HepG2 (cell line): ENCODE results near the gene MRPL34. TPM values are rescaled to one million over a fixed set of nuclear protein-coding genes. Genes with fewer than 3 reads are reported as not detected.

Source experiments
- ESRRA ChIP-seq: sonication (generic); formaldehyde crosslinking; IDR thresholded peaks from 2 replicates; pipeline ENCODE4 v1.5.1; 2020; ENCODE audit warnings: mild to moderate bottlenecking, low read depth, missing genetic modification reagents
- FOXP4 ChIP-seq: sonication (generic); formaldehyde crosslinking; IDR thresholded peaks from 2 replicates; pipeline ENCODE4 v1.4.0; 2020; ENCODE audit warnings: missing genetic modification reagents
- HIC2 ChIP-seq: sonication (generic); formaldehyde crosslinking; IDR thresholded peaks from 2 replicates; pipeline ENCODE4 v1.9.0; 2022; ENCODE audit warnings: low read depth, missing genetic modification reagents
- HMGXB4 ChIP-seq, 2 experiments: sonication (generic) in 1 of 2; formaldehyde crosslinking in 1 of 2; IDR thresholded peaks; 2 replicates each; pipeline versions ENCODE4 v1.4.0 to v1.6.1; 2018 to 2020; ENCODE audit warnings: missing genetic modification reagents in 2 of 2, borderline replicate concordance in 1 of 2, low read depth in 1 of 2, mild to moderate bottlenecking in 1 of 2, missing biosample characterization in 1 of 2
- HNF4G ChIP-seq, 2 experiments: sonication (generic) in 1 of 2; formaldehyde crosslinking in 1 of 2; IDR thresholded peaks; 2 replicates each; pipeline versions ENCODE4 v1.4.0 to v1.6.1; 2011 to 2020; ENCODE audit warnings: borderline replicate concordance in 2 of 2, low read depth in 2 of 2, mild to moderate bottlenecking in 2 of 2, low read length in 1 of 2, missing genetic modification reagents in 1 of 2, moderate library complexity in 1 of 2
- MAZ ChIP-seq, 2 experiments: sonication (generic) in 1 of 2; formaldehyde crosslinking in 1 of 2; IDR thresholded peaks; 2 replicates each; pipeline versions ENCODE4 v1.5.0 to v1.6.1; 2012 to 2020; ENCODE audit warnings: low read depth in 2 of 2, mild to moderate bottlenecking in 2 of 2, borderline replicate concordance in 1 of 2, improper control_type of control experiment in 1 of 2, low read length in 1 of 2, missing genetic modification reagents in 1 of 2, moderate library complexity in 1 of 2
- NCOA1 ChIP-seq: sonication (generic); formaldehyde crosslinking; IDR thresholded peaks from 2 replicates; pipeline ENCODE4 v1.9.0; 2021; ENCODE audit warnings: missing genetic modification reagents
- REPIN1 ChIP-seq: sonication (generic); formaldehyde crosslinking; IDR thresholded peaks from 2 replicates; pipeline ENCODE4 v1.8.0; 2022; ENCODE audit warnings: missing genetic modification reagents, low read depth, mild to moderate bottlenecking, borderline replicate concordance
- SMAD1 ChIP-seq: sonication (generic); formaldehyde crosslinking; IDR thresholded peaks from 2 replicates; pipeline ENCODE4 v1.4.0; 2020; ENCODE audit warnings: missing genetic modification reagents, low read depth, mild to moderate bottlenecking, borderline replicate concordance
- ZFY ChIP-seq: sonication (generic); formaldehyde crosslinking; IDR thresholded peaks from 2 replicates; pipeline ENCODE4 v1.4.0; 2020; ENCODE audit warnings: missing genetic modification reagents
- ZNF253 ChIP-seq: sonication (generic); formaldehyde crosslinking; IDR thresholded peaks from 2 replicates; pipeline ENCODE4 v1.8.0; 2022; ENCODE audit warnings: mild to moderate bottlenecking, missing genetic modification reagents, borderline replicate concordance
- ZNF292 ChIP-seq: sonication (generic); formaldehyde crosslinking; IDR thresholded peaks from 2 replicates; pipeline ENCODE4 v1.8.1; 2022; ENCODE audit warnings: mild to moderate bottlenecking, low read depth, missing genetic modification reagents, borderline replicate concordance
- ZNF431 ChIP-seq: sonication (generic); formaldehyde crosslinking; IDR thresholded peaks from 2 replicates; pipeline ENCODE4 v1.9.0; 2022; ENCODE audit warnings: missing genetic modification reagents, low read depth, mild to moderate bottlenecking, borderline replicate concordance
- ZNF687 ChIP-seq: sonication (generic); formaldehyde crosslinking; IDR thresholded peaks from 2 replicates; pipeline ENCODE4 v1.5.1; 2020; ENCODE audit warnings: mild to moderate bottlenecking, missing genetic modification reagents, moderate library complexity
- ZNF780A ChIP-seq: sonication (generic); formaldehyde crosslinking; IDR thresholded peaks from 2 replicates; pipeline ENCODE4 v1.8.0; 2022; ENCODE audit warnings: mild to moderate bottlenecking, missing genetic modification reagents, moderate library complexity
- polyA plus RNA-seq, 8 experiments: library from polyadenylated mRNA; depleted of rRNA in 3 of 8; stranded (reverse) in 7 of 8; unstranded in 1 of 8; fragments of >200 nt; fragmentation: Illumina TruSeq in 4 of 8; extraction: Trizol in 4 of 8; gene quantifications; 2 replicates each; pipeline versions ENCODE4 v1.2.1 to v1.2.3, GENCODE V29; 2011 to 2016; ENCODE audit warnings: low read depth in 4 of 8, missing spikeins in 1 of 8, mixed read lengths in 1 of 8; ENCODE audit not compliant: insufficient read depth in 1 of 8
- total RNA-seq, 5 experiments: library from RNA; depleted of rRNA; stranded (reverse); fragments of >200 nt; fragmentation: Illumina TruSeq; extraction: Trizol; gene quantifications; 2 replicates each; pipeline ENCODE4 v1.2.3, GENCODE V29; 2016; ENCODE audit warnings: low read depth in 1 of 5

MRPL34 gene
- total and polyA plus RNA-seq, 2 of the 13 experiments (the other 11 are each of a cell fraction or from before 2014, with no cell fraction given), result 74.0 to 77.3 TPM

- TF ChIP-seq ZNF253 (CRISPR knock-in tag), result no peak
- TF ChIP-seq SMAD1 (CRISPR knock-in tag), result peak; percentile 78; the same call in 1 of the 2 replicates
- TF ChIP-seq MAZ (IDR thresholded peaks at IDR 0.05; ENCODE audit: borderline replicate concordance, low read depth, low read length), result peak; percentile 34; the same call in 1 of the 2 replicates
- TF ChIP-seq MAZ (CRISPR knock-in tag; IDR thresholded peaks at IDR 0.05; ENCODE audit: low read depth), result no peak
- peak; percentile 15; the same call in 1 of the 2 replicates for TF ChIP-seq HNF4G (IDR thresholded peaks at IDR 0.05; ENCODE audit: borderline replicate concordance, low read depth, low read length)
- no peak for TF ChIP-seq HNF4G (CRISPR knock-in tag; IDR thresholded peaks at IDR 0.05; ENCODE audit: borderline replicate concordance, low read depth)
- TF ChIP-seq REPIN1 (CRISPR knock-in tag), result peak; percentile 72; the same call in 1 of the 2 replicates
- 0 out of 2 replicates have a peak, but pooled peaks have one; percentile 13 for TF ChIP-seq FOXP4
- TF ChIP-seq ZFY (CRISPR knock-in tag), result peak; percentile 77
- TF ChIP-seq HIC2 (CRISPR knock-in tag), result peak; percentile 43; the same call in 1 of the 2 replicates
- TF ChIP-seq ZNF292 (CRISPR knock-in tag), result peak; percentile 46; the same call in 1 of the 2 replicates
- peak; percentile 91 for TF ChIP-seq ZNF687 (CRISPR knock-in tag)
- peak; percentile 78 to 80 for TF ChIP-seq HMGXB4 (CRISPR knock-in tag; IDR thresholded peaks at IDR 0.05; ENCODE audit: borderline replicate concordance in 1 of 2, low read depth in 1 of 2)
- no peak for TF ChIP-seq ZNF431
- TF ChIP-seq ZNF780A (CRISPR knock-in tag), result no peak
- TF ChIP-seq NCOA1, result peak; percentile 81; the same call in 1 of the 2 replicates
- TF ChIP-seq ESRRA, result 0 out of 2 replicates have a peak, but pooled peaks have one; percentile 38
These were observed 23.1 kb upstream of the MRPL34 start (continued) for GRCh38 chr19:17282488-17283125.
